Stimulated activated naive CD8-positive, alpha-beta T cell treated with anti-CD3 and anti-CD28 coated beads, Interleukin-15, Interleukin-2, amounts not matched to agents 100 U/mL and 50 U/mL, for 24 hours (primary cell): ENCODE data around the gene SPRR2D.
"Not testable (repeated sequence)": the region's sequence is repeated elsewhere in the genome, so short reads cannot be mapped to it uniquely, and the experiment has no call there.

ENCODE experiments used
- ATAC-seq: fragments of 150-1000 bp; cut with Tn5 transposase; one replicate; pipeline ENCODE4 v1.10.0; 2021
- DNase-seq: peaks from one replicate; pipeline ENCODE4 v3.0.0; 2021

The SPRR2D gene

DNA sequence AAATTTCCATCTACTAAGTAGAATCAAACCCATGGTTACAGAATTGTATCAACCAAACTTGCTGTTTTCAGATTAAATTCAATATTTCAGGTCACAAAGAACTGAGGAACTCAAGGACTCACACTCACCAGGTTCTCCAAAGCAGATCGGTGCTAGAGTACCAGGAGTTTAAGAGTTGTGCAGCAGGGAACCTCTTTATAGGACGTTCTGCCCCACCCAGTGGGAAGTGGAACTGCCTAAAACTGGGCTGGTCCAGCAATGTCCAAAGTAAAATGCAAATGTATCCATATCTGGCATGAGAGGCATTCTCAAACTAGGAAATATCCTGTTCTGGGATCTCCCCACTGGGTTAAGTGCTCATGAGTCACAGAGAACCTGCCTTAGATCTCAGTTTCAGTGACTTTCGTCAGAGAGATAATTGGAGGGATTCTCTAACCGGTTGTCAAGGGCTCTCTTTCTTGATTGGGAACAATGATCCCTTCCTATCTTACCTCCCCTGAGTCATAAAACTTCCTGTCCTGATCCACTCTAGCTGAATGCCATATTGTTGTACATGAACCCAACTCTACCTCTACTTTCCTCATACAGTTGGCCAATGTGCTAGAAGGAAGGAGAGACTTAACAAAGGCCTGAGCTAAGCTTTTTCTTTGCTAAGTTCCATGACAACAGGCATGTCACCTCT lies at the start of gene SPRR2D:
TSS of gene SPRR2D (minus strand) at position 171 of the 682 bp plus-strand sequence. CDS start 774 bp downstream, outside the sequence.
- DNase-seq (no peak), ATAC-seq (no peak)

GRCh38 chr1:153087652-153088051 lies 46.7 kb upstream of the SPRR2D start:
- DNase-seq (no peak), ATAC-seq (no peak)

GRCh38 chr1:153081736-153082135 lies 40.8 kb upstream of the SPRR2D start:
- ATAC-seq (no peak), DNase-seq (no peak)

- ATAC-seq (no peak), DNase-seq (no peak)
Observed at GRCh38 chr1:153072806-153073726, 32.1 kb upstream of the SPRR2D start.

- DNase-seq = no peak
- no peak for ATAC-seq
Observed at GRCh38 chr1:153071511-153071910, 30.6 kb upstream of the SPRR2D start, which contains the start of gene SPRR2B. Gene SPRR2B (minus strand): TSS chr1:153071611. CDS start chr1:153070839, 772 bp downstream.

- ATAC-seq (no peak), DNase-seq (no peak)
Observed at GRCh38 chr1:153070243-153070642, 29.3 kb upstream of the SPRR2D start.

DNA sequence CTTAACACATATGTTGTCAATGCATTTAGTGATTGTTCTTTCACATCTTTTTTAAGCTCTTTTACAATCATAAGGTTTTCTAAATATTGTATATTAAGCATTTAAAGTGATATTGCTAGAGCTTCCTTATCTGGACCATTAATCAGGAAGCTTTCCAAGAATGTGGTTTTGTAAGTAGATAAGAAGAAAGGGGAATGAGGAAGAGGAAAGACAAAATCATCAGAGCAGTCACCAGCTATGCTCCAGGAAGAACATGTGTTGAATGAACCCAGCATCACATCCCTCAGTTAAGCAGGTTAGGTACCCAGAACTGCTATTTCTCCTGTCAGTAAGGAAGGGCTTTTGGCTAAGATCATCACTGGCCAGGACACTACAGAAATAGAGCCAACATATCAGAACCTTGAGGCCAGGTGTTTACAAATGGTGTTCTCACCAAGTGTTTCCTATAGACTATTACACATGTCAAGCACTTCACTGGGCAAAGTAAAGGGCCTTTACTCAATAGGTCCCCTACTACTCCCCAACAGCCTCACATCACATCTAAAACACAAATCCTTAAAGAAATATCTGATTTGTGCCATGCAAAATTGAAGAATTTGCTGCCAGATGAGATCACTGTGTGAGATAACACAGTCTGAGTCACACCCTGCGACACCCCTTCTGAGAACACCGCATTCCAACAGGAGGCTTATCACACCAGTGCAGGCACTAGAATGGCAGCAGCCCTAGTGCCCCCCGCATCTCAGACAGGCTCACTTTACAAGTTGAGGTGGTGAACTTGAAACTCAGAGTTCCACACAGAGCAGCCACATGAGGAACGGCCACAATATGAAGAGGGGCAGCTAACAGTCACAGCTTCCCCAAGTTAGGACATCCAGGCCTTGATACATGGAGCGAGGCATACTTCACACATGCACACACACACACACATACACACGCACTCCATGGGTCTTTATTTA lies 18.2 kb upstream of the SPRR2D start:
- ATAC-seq (no peak), DNase-seq (no peak)

DNA sequence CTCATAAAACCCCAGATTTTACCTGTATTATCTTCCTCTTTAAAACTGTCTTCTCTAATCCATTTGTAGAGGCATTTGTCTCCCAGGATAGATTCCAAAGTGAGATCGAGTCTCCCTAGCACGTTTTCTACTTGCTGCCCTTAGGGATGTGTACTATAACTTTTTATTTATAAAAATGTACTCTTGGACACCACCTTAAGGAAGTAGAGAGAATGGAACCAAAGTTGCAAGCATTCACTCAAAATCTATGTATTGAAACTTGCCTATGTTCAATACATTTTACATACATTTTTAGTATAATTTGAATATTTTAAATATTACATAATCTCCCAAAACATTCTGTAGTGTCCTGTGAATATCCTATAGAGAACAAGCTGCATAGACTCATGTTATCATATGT lies 17.2 kb upstream of the SPRR2D start:
- no peak for DNase-seq
- ATAC-seq = no peak

GRCh38 chr1:153057375-153057774 lies 16.5 kb upstream of the SPRR2D start, which contains the start of gene SPRR2A:
Gene SPRR2A (minus strand): TSS chr1:153057512. CDS start chr1:153056735, 777 bp downstream.
- ATAC-seq = no peak
- DNase-seq = no peak

DNA sequence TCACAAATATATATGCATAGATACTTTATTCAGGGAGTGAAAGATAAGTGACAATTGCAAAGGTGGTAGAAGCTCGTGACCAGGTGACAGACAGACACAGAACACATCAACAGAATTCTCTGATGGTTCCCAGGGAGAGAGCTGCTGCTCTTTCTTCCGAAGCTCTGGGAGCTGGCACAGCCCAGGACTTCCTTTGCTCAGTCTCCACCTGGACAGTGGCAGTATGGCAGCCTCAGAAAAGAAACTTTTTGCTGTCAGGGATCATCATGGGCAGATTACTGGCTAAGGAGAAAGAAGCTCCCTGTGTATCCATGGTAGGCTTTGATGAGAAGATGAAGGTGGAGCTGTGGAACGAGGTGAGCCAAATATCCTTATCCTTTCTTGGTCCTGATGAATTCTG lies 15.2 kb upstream of the SPRR2D start:
- not testable (repeated sequence) for ATAC-seq, DNase-seq

DNA sequence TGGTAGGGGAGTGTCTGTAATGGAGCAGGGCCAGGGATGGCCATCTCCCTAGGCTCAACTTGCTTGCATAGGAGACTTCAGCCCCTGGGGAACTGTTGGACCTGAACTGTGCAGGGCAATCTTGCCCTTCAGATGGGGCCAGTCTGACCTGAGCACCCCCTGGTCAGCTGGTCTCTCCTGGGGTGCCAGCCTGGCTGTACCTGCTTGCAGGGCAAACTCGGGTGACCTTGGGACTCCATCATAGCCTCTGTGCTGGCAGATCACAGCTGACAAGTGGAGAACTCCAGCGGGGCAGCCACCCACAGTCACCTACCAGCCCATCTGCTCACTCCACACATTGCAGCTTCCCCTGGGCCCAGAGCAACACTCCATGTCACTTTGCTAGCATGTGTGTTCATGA lies 8.3 kb upstream of the SPRR2D start:
- DNase-seq (no peak), ATAC-seq (no peak)

DNA sequence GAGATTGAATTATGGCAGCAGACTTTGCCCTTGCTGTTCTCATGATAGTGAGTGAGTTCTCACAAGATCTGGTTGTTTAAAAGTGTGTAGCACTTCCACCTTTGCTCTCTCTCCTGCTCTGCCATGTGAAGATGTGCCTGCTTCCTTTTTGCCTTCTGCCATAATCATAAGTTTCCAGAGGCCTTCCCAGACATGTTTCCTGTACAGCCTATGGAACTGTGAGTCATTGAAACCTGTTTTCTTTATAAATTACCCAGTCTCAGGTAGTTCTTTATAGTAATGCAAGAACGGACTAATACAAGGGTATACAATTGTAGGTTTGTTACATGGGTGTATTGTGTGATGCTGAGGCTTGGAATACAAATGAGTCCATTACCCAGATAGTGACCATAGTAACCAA lies 5.7 kb downstream of the SPRR2D start:
- ATAC-seq = no peak
- DNase-seq = no peak

GRCh38 chr1:153032677-153033308 lies 8.1 kb downstream of the SPRR2D start:
- ATAC-seq = peak; percentile 52
- DNase-seq = no peak

- ATAC-seq (no peak), DNase-seq (no peak)
Observed at GRCh38 chr1:153032073-153032472, 8.8 kb downstream of the SPRR2D start.

DNA sequence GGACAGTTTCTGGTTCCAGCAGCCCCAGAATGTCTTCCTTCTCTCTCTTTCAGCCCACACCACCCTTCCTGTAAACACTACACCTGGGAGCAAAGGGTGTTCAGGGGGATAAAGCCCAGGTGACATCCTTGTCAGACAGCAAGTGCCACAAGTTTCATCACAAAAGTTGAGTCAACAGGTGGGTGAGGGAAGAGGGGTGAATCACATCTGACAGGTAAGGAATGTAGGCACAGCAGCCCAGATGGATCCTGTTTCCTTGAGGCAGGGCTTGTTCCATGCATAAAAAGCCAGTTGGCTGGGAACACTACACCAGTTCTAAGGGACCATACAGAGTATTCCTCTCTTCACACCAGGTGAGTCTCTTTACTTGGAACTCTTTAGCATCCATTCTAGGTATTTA lies 10.0 kb downstream of the SPRR2D start, which contains the start of gene SPRR1B:
TSS of gene SPRR1B (plus strand) at position 309 of the 400 bp plus-strand sequence. CDS start 1,143 bp downstream, outside the sequence.
- DNase-seq (no peak), ATAC-seq (no peak)

DNA sequence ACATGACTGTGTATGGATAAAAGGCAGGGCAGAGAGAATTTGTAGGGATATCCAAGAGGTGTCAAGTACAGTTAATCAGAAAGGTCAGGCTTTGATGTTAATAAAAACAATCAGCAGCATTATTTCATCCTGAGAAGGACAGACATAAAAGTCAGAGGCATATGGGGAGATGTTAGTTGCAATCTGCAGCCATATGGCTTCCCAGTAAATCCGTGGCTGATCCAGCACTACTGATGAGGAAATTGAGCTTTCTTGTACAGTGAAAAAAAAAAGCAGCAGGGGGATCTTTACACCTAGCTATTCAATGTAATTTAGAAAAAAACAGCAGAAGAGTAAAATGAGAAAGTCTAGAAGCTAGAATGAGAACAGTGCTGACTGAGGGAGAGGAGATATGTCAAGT lies 12.2 kb downstream of the SPRR2D start:
- DNase-seq (no peak), ATAC-seq (no peak)

DNA sequence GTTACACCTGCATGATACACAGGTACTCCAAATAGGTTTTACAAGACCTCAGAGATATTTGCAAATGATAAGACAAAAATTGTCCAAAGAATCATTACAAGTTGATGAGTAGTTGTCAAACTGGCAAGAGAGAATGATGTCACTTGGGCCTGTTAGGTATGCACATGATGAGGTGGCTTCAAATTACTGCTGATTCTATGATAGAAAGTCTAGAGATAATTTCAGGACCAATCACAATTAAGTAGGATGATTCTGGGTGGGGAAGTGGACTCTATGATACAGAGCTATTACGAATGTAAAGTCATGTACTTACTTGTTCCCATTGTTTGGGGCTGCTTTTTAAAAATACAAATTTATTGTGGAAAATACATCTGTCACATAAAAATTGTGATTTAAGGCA lies 15.1 kb downstream of the SPRR2D start:
- ATAC-seq = no peak
- no peak for DNase-seq

DNA sequence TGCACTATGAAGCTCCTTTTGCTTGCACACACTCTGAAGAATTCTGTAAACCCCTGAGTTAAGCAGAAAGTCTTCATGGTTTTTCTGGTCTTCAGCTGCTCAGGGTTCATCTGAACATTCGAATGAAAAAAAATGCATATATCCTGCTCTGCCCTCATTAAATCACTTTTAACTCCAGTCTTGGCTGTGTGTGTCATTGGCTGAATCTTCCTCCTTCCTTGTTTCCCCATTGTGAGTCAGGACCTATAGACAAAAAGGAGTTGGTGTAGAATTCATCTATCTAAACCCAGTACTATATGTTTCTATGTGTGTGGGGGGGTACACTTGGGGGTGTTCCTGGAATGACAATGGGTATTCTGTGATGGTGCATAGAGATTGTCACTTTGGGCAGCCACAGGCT lies 16.5 kb downstream of the SPRR2D start:
- DNase-seq = no peak
- no peak for ATAC-seq

- DNase-seq (no peak), ATAC-seq (no peak)
Observed at GRCh38 chr1:153023109-153023508, 17.8 kb downstream of the SPRR2D start.

DNA sequence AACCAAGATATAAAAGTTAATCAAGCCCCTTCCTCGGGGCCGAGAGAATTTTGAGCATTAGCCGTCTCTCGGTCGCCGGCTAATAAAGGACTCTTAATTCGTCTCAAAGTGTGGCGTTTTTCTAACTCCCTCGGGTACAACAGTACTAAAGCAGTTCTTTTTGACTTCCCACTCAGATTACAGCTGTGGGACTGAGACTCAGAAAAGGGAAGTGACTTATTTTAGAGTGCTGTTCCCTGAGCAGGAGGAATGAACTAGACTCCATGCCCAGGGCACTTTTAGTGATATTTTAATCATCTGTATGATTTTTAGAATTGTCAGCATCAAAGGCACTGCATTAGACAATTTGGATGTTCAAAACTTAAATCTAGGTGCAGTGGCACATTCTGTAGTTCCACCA lies 18.6 kb downstream of the SPRR2D start:
- not testable (repeated sequence) for ATAC-seq, DNase-seq

GRCh38 chr1:153021829-153022228 lies 19.1 kb downstream of the SPRR2D start:
- not testable (repeated sequence) for ATAC-seq, DNase-seq
